ENCODE measurements around the gene NAPA.

Gene NAPA

DNA sequence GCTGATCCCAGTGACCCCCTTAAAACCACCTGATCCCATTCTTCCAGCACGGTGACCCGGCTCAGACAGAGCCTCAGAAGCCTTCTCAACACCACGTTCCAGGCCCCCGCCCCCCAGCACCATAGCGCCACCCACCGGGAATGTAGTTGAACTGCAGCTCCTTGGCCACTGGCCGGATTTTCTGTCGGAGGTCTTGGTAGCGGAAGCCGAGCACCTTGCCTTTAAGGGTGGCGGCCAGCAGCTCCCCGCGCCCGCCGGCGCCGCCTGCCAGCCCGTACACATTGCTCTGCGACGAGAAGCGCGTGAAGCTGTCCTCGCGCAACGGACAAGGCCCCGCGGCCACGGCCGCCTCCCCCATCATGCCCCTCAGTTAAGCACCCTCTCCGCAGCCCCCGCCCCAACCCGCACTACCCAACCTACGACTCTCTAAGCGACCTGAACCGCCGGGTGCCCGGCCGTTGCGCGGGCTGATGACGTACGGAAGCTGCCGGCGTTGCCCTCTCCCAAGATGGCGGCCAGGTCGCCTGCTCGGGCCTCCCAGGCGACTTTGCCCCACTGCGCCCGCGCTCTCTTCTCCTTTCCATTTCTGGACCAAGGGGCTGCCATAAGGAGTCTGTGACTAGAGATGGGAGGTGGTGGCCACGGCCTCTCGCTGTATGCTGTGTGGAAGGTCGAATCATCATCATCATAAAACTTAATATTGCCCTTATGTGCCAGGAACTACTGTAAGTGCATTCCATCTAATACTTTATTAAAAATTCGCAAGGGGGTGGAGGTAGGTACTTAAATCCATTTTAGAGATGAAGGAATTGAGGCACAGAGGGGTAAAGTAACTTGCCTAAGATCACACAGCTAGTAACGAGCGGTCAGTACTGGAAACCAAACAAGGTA lies 30.8 kb downstream of the NAPA start, which contains the start of gene KPTN:
KPTN (minus strand) TSS at position 420 of the 891 bp plus-strand sequence; CDS start at position 361, 59 bp downstream.
- DNase-seq, result peak; percentile 89

DNA sequence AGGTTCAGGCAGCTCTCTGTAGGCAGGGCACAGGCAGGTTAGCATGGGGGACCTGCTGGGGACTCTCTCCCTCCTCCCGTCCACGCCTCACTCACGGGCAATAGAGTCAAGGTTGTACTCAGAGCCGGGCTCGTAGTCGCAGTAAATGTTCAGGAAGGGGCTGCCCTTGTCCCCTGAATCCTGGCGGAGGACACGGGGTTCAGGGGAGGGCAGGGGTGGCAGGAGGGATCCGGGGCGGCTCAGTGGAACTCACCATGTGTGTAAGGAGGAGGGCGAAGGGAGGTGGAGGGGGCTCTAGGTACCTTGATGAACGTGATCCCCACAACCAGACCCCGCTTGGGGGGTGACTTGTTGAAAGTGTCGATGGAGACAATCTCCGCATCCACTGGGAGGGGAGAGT lies 31.7 kb downstream of the NAPA start:
- DNase-seq, result no peak

DNA sequence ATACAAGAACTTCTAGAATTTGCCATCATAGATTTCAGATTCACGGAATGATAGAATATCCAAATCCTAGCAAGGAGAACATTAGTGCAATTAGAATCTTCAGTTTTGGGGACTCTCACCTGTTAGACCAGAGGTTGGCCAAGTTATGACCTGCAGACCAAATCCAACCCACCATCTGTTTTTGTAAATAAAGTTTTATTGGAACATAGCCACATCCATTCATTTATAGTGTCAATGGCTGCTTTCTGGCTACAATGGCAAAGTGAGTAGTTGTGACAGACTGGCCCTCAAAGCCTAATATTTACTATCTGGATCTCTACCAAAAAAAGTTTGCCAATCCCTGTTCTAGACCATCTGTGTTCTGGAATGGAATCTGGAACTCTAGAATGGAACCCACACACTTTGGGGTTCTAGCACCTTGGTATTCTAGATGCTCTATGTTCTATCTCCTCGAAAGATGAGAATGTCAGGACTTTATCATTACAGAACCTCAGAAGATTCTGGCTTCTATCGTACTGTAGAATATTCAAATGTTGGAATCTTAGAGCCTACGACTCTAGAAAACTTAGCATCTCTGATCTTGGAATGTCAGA lies 33.3 kb downstream of the NAPA start:
- no peak for DNase-seq

DNA sequence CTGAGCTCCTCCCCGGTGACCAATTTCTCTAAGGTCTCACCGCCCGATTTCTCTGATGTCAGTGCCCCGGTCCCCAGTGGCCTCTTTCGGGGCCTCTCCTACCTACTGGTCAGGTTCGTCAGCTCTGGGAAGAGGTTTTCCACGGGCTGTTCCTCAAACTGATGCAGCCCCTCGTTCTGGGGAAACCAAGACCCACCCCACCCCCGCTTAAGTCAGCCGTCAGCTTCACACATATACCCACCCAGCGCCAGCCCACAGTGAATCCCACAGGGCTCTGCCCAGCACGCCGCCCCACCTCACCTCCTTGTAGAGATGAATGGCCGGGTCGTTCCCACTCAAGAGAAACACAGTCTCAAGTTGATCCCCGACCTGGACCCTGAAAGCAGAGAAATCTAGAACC lies 34.2 kb downstream of the NAPA start:
- no peak for DNase-seq

DNA sequence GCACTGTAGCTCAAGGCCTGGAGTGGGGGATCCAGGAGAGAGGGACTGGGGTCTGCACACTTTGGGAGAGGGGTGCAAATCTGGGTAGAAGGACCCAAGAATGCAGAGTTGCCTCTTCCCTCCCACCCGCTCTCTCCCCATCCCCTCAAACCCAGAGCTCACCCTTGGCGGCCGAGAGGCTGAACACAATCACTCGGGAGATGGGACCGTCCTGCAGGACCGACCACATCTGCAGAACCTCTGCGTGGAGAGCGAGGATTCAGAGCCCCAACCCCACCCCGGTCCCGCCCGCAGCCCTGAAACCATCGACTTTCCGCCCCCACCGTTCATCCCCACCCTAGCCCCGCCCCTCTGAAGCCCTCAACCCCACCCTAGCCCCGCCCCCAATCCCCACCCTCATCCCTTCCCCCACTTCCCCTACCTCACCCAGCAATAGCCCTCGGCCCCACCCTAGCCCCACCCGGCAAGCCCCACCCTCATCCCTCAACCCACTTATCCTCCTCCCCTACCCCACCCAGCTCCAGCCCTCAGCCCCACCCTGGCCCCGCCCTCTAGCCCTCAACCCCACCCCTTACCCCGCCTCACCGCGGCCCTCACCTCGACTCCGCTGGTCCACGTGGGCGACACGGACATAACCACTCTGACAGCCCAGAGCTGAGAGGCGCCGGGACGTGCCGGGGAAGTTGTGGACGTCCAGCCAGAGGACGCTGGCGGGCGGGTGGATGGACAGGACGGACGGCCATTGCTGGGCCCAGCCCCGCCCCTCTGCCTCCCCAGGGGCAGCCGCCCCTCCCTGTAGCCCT lies 35.0 kb downstream of the NAPA start:
- no peak for DNase-seq

DNA sequence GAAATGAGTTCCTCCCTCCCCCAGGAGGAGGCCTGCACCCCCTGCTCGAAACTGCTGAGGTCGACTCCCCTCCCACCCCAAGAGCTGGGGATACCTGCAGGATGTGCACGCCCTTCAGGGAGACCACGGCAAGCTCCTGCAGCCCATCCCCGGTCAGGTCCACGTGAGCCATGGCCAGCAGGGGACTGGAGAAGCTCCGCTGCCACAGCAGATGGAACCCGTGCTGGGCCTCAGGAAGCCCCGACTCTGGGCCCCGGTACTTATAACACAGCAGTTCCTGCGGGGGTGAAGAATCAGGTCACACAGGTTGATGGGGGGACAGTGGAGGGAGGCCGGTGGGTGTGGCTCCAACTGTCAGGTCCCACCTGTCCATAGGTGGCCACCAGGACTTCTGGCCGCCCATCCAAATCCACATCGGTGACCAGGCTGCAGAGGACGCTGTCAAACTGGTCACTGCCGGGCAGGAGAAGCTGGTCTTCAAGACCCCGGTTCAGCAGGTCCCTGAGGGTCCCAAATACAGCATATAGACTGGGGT lies 38.4 kb downstream of the NAPA start:
- DNase-seq, result no peak

DNA sequence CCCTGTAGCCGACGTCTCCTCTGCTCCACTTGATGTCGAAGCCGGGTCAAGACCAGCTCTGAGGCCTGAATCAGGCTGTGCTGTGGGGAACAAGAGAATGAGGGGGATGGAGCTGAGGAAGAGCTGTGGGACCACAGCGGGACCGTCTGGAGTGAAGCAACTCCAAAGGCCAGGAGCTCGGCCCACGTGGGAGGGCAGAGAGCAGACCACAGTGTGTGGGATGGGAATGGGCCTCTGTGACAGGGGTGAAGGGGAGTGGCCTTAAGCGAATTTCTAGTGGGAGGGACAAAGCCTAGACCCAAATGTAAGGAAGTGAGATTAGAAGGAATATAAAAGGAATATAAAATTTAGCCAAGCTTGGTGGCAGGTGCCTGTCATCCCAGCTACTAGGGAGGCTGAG lies 39.4 kb downstream of the NAPA start:
- DNase-seq, result no peak

DNA sequence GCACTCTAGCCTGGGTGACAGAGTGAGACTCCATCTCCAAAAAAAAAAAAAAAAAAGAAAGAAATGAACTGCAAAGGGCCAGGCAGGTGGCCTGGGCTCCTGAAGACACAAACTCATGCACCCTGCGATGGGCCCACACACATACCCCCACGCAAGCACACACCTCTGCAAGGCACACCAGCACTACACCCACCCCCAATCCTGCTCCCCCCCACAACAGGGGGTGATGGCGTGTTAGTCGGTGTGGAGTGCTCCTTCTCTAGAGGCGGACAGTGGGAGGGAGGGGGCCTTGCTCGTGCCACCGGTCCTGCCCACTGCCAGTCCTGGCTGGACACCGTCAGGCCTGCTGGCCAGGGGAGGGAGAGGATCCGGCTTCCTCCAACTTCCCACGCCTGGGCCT lies 41.5 kb downstream of the NAPA start:
- no peak for DNase-seq

DNA sequence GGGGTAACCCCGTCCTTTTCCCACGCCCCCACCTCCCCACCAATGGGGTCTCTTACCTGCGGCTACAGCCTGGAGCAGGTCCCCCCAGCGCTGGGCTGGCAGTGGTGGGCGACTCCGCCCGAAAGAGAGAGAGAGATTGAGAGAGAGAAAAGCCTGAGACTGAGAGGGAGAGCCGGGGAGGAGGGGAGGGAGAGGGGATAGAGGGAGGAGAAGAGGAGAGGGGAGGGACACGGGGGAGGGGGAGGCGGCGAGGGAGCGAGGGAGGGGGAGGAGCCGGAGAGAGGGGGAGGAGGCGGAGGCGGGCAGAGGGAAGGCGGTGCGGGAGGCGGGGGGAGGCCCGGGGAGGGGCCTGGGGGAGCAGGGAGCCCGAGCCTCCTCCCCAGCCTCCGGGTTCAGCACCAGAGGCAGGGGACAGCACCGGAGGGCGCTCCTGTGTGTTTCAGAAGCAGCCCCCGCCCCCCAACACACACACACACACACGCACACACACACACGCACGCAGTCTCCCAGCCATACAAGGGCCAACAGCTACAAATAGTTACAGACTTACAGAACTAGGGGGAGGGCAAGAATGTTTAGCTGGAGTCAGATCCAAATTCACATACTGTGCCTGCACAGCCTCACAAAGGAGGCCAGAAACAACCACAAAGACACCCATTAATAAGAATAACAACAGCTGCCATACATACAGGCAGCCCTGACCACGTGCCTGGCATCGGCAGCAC lies 43.0 kb downstream of the NAPA start, which contains the start of gene SLC8A2:
SLC8A2 (minus strand) TSS at position 161 of the 725 bp plus-strand sequence. CDS start 5,490 bp downstream, outside the sequence.
- peak; percentile 31 for DNase-seq

DNA sequence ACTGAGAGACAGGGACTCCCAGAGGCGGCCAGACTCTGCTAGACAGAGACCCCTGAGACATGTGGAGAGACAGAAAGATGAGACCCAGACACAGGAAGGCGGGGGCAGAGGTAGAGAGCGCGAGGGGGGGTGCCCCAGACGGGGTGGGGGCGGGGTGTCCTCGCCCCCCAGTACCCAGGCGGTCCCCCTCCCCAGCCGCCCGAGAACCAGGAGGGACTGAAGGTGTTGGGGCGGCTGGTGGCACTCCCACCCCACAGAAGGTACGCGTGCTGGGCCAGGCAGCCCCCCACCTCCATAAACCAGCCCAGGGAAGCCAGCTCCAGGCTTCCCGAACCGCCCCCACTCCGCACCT lies 43.5 kb downstream of the NAPA start:
- DNase-seq, result no peak

DNA sequence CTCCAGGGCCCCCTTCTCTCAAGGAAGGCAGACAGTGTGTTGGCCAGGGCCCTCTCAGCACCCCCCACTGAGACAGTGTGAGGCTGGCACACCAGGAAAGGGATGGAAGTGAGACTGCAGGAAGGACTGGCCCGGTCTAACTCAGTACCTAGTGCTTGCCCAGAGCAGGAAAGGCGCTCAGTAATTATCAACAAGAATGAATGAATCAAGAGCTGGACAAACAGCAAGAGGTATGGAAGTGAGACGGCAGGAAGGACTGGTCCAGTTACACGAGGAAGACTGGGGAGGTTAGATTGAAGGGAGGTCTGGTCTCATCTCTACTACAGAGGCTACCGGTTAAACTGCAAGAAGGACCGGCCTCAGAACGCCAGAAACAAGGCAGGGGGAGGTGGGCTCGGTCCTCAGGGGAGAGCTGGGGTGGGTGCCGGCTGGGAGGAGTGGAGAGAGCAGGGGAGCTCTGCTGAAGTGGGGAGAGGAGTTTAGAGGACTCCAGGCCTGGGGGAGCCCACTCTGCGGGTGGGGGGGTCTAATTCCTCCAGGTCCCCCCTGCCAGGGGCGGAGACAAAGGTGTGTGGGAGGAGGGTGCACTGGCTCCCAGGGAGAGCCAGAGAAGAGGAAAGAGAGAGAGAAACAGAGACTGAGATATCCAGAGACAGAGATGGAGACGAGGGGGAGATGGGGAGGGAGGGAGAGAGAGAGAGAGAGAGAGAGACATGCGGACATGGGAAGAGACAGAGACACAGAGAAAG lies 44.2 kb downstream of the NAPA start:
- no peak for DNase-seq

DNA sequence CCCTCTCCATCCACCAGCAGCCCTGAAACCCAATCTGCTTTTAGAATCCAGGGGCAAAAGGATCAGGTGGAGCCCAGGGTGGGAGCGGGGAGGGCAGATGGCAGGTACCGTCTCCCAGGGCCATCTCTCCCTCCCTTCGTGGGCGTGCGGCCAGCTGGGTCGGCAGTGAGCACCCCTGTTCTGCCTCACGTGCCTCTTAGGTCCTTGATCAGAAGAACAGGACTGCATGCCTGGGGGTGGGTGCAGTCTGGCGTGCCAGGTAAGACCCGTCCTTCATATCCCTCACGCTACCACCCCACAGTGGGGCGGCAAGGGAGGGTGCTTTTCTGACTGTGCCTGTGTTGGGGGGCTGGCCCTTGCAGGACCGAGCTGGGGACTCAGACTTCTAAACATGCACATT lies 45.1 kb downstream of the NAPA start:
- no peak for DNase-seq

DNA sequence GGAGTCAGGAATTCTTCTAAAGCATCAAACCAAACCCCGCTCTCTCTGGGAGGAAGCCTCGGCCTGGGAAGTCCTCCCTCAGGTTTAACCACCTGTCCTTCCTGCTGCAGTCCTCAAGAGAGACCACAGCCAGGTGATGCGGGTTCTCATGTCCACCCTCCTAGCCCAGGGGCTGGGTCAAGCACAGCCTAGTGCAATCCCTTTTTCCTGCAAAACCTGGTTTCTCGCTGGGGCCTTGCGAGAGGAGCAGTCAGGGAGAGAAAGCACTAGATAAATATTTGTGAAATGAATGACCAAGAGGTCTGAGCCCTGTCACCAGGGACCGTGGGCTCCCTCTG lies 45.5 kb downstream of the NAPA start:
- no peak for DNase-seq

DNA sequence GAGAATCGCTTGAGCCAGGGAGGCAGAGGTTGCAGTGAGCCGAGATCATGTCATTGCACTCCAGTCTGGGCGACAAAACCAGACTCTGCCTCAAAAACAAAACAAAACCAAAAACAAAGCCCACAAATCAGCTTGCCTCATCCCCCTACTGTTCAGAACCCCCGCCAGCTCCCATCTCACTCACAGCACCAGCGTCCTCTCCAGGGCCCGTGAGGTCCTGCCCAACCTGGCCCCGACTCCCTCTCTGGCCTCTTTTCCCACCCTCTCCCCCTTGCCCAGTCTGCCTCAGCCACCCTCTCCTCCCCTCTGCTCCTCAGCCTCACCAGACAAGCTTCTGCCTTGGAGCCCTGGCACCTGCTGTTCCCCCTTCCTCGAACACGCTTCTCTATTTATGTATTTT lies 46.9 kb downstream of the NAPA start:
- DNase-seq, result no peak

DNA sequence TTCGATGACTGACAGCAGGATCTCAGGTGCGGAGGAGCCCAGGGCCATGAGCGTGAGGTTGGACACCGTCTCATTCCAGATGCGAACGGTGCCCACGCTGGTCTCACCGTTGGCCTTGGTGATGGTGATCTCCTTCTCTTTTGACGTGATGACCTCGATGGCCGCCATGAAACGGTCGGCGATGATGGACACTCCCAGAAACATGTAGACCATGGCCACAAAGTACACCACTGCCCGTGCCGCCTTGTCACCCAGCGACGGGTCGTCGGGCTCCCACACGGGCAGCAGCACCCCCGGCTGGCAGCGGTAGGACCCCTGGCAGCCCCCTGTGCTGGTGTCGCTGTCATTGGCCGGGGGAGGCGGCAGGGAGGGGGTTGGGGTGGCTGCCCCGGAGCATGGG lies 48.9 kb downstream of the NAPA start:
- DNase-seq, result no peak

DNA sequence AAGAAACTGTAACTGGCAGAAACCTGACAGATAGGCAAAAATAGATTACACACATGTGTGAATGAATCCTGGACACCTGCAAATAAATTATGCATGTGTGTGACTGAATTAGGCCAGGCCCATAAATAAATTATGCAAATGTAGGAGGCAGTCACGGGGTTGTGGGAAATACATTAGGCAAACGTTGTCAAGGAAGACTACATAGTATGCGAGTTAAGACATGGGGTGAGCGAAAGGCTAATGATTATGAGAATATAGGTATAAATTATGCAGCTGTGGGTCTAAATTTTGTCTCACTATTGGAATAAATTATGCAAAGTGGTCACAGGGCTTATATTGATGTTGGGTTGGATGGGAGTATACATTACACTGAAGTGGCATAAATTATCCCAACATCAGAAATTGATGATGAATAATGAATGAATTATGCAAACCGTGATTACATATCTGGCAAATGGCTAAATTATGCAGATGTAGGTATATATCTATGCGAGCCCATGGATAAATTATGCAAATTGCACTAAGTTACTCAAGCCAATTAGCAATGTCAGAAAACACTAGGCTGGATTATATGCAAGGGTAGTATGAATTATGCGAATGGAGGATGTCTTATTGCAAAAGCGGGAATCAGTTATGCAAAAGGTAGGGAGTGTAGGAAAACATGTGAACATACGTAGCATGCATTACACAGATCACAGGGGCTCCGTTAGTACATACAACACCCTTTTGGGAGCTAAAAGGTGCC lies 50.0 kb downstream of the NAPA start:
- no peak for DNase-seq

DNA sequence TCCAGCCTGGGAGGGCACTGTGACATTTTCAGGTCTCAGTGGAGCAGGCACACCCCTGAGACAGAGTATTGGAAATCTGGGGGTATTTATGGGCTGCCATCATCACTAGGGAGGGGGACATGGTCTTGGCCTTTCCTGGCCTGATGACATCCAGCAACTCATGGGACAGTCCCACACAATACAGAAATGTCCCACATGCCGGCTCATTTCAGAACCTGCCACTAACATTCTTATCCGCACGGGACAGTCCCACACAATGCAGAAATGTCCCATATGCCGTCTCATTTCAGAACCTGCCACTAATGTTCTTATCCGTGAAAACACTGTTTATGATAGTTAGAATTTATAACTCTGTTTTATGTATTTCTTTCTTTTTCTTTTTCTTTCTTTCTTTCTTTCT lies 53.0 kb downstream of the NAPA start:
- DNase-seq, result no peak

DNA sequence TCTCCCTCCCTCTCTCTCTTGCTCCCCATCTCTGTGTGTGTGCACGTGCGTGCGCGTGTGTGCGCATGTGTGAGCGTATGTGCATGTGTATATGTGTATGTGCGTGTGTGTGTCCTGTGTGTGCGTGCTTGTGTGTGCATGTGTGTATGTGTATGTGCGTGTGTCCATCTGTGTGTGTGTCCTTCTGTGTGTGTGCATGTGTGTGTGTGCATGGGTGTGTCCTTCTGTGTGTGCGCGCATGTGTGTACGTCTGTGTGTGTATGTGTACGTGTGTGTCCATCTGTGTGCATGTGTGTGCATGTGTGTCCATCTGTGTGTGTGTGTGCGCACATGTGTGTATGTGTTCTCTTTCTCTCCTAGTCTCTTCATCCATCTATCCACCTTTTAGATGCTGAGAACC lies 55.4 kb downstream of the NAPA start:
- DNase-seq, result no peak

DNA sequence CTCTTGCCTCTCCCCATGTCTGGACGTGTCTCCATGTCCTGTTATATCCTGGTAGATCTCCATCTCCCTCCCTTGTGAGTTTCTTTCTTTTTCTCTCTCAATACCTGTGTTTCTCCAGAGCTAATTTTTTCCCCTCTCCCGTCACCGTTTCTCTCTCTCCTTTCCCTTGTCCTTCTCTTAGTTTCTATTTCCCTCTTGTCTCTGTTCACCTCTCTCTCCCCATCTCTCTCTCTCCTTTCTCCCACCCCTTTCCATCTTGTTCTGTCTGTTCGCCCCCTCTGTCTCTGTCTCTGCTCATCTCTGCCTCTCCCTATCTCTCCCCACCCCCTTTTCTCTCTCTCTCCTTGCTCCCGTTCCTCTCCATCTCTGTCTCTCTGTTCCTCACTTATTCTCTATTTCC lies 56.2 kb downstream of the NAPA start:
- DNase-seq, result no peak

DNA sequence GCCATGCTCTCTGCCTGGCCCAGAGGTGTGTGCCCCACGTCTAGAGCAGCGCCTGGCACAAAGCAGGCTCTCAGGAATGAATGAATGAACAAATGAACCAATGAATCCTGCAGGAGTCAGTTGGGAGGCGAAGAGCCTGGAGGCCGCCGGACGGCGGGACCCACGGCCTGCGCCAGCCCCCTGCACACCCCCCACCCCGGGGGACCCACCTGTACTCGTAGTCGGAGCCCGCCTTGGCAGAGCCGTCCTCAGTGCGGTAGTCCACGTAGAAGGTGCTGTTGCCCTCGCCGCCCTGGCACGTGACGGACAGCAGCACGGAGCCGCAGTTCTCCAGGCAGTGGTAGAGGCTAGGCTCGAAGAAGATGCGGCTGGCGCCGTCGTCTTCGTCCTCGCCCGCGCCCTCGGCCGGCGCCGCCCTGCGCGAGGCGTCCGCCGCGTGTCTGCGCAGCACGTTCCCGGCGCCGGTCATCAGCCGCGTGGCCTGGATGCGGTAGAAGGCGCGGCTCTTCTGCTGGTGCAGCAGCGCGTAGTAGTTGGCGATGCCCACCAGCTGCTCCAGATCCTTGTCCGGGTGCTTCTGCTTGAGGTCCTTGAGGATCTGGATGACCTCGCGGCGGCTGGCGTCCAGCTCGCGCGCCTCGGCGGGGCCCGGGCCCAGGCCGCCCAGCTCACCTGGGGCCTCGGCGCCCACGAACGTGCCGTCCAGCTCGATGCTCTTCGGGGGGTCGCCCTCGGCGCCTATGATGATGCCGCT lies 58.0 kb downstream of the NAPA start:
- no peak for DNase-seq

DNA sequence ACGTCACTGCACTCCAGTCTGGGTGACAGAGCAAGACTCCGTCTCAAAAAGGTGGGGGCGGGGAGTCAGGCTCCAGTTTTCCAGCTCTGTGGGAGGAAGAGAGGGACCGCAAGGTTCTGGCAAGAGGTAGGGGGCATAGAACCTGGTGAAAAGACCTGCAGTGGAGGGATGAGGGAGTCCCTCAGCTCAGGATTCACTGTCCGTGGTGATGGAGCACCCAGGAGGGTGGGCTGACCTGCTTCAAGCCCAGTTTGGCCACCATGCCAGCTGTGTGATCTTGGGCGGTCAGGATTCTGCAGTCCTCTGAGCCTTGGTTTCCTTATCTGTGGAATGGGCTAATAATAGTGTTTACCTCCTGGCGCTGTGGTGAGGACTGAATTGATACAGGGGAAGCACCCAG lies 64.4 kb downstream of the NAPA start:
- no peak for DNase-seq

Data from midbrain (tissue), 1 donor.